Measurements from ENCODE around the gene STC2.

The STC2 gene

GRCh38 chr5:173312821-173313220, 15.4 kb downstream of the STC2 start:
- DNase-seq (ENCODE audit: low read depth): no peak

- DNase-seq (ENCODE audit: low read depth): no peak
These were observed 16.2 kb downstream of the STC2 start for GRCh38 chr5:173311818-173312585.

- no peak for DNase-seq (ENCODE audit: low read depth)
These were observed 17.1 kb downstream of the STC2 start for GRCh38 chr5:173310861-173311785.

GRCh38 chr5:173310218-173310769, 17.9 kb downstream of the STC2 start:
- DNase-seq (ENCODE audit: low read depth): no peak

- DNase-seq (ENCODE audit: low read depth): no peak
These were observed 18.5 kb downstream of the STC2 start for GRCh38 chr5:173309731-173310130.

- DNase-seq (ENCODE audit: low read depth): no peak
These were observed 20.0 kb downstream of the STC2 start for GRCh38 chr5:173308226-173308625.

GRCh38 chr5:173307695-173308094, 20.5 kb downstream of the STC2 start:
- DNase-seq (ENCODE audit: low read depth): no peak

GRCh38 chr5:173306695-173307094, 21.5 kb downstream of the STC2 start:
- no peak for DNase-seq (ENCODE audit: low read depth)

GRCh38 chr5:173304591-173304988, 23.6 kb downstream of the STC2 start:
- DNase-seq (ENCODE audit: low read depth): no peak

- no peak for DNase-seq (ENCODE audit: low read depth)
These were observed 24.2 kb downstream of the STC2 start for GRCh38 chr5:173303878-173304590.

GRCh38 chr5:173302546-173303155, 25.6 kb downstream of the STC2 start:
- DNase-seq (ENCODE audit: low read depth): no peak

GRCh38 chr5:173301695-173302545, 26.3 kb downstream of the STC2 start:
- DNase-seq (ENCODE audit: low read depth): no peak

GRCh38 chr5:173300389-173301047, 27.7 kb downstream of the STC2 start:
- no peak for DNase-seq (ENCODE audit: low read depth)

- DNase-seq (ENCODE audit: low read depth): no peak
These were observed 28.4 kb downstream of the STC2 start for GRCh38 chr5:173299820-173300219.

GRCh38 chr5:173298213-173298926, 29.8 kb downstream of the STC2 start:
- DNase-seq (ENCODE audit: low read depth): no peak

GRCh38 chr5:173297813-173298212, 30.4 kb downstream of the STC2 start:
- DNase-seq (ENCODE audit: low read depth): no peak

- no peak for DNase-seq (ENCODE audit: low read depth)
These were observed 31.2 kb downstream of the STC2 start for GRCh38 chr5:173296737-173297676.

- no peak for DNase-seq (ENCODE audit: low read depth)
These were observed 32.4 kb downstream of the STC2 start for GRCh38 chr5:173295796-173296195.

Measured in stimulated activated CD8-positive, alpha-beta memory T cell treated with anti-CD3 and anti-CD28 coated beads, Interleukin-12 subunit alpha, Interleukin-12 subunit beta, amount 100 ng/mL, for 1 hour (primary cell).